Measurements from ENCODE around the gene TRIOBP. TPM values are rescaled to one million over a fixed set of nuclear protein-coding genes. Genes with fewer than 3 reads are reported as not detected.
"Not testable (repeated sequence)": the region's sequence is repeated elsewhere in the genome, so short reads cannot be mapped to it uniquely, and the experiment has no call there.

TRIOBP gene
- total and polyA plus RNA-seq, 2 donors (not counting 3 experiments of a cell fraction or from before 2014, with no cell fraction given) = 60.6 to 104 TPM

DNA sequence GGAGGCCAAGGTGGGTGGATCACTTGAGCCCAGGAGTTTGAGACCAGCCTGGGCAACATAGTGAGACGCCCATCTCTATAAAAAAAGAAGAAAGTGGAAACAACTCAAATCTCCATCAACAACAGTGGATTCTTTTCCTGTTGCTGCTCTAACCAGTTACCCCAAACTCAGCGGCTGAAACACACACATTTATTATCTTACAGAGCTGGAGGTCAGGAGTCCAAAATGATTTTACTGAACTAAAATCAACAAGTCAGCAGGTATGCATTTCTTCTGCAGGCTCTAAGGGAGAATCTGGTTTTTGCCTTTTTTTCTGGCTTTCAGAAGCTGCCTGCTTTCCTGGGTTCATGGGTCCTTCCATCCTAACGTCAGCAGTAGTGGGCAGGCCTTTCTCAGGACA lies 99.2 kb downstream of the TRIOBP start:
- Histone ChIP-seq H3K9me3 (replicated peaks; ENCODE audit: control insufficient read depth, insufficient read depth, low read length) (no peaks in the 10 kb centered on the region), H3K36me3 (ENCODE audit: control insufficient read depth in 2 of 2, extremely low read depth in 1 of 2, insufficient read depth in 2 of 2, low read length in 2 of 2) (no peaks in the 10 kb centered on the region), H3K4me1 (ENCODE audit: control insufficient read depth, extremely low read depth, insufficient read depth, low read length) (no peaks in the 10 kb centered on the region), H3K4me2 (ENCODE audit: insufficient read depth, low read length) (no peak overlapping the region), H3K79me2 (ENCODE audit: control insufficient read depth, insufficient read depth, low read length) (no peaks in the 10 kb centered on the region), H3K27me3 (ENCODE audit: control insufficient read depth in 2 of 2, insufficient read depth in 2 of 2, low read length in 2 of 2) (no peaks in the 10 kb centered on the region), H3K9ac (replicated peaks; ENCODE audit: extremely low read depth, insufficient read depth, low read length) (no peak overlapping the region), H3K4me3 (replicated peaks in 1 of 3; ENCODE audit: insufficient read depth in 1 of 3, low read depth in 1 of 3, low read length in 3 of 3) (no peak overlapping the region), H2AFZ (ENCODE audit: low read depth, low read length) (no peak overlapping the region), H3K9me1 (replicated peaks; ENCODE audit: control insufficient read depth, extremely low read depth, insufficient read depth, low read length) (no peaks in the 10 kb centered on the region), H4K20me1 (replicated peaks; ENCODE audit: control insufficient read depth, extremely low read depth, insufficient read depth, low read length) (no peaks in the 10 kb centered on the region), H3K27ac (ENCODE audit: insufficient read depth, low read depth, low read length) (no peak overlapping the region)
- dilution Hi-C loops (cut with MboI; ENCODE audit: extremely low pct_ligation_motif_present, low sequenced_read_pairs) = no loop called here
- intact Hi-C loops (cut with micrococcal nuclease) = no loop called here
- no peak for DNase-seq (ENCODE audit: low read depth, low spot score)
- TF ChIP-seq MYC (IDR thresholded peaks at IDR 0.05; ENCODE audit: low read depth, low read length) (no peak), GATA2 (IDR thresholded peaks at IDR 0.05; ENCODE audit: insufficient read depth, insufficient read length, low read depth, low read length) (no peak), FOS (IDR thresholded peaks at IDR 0.05; ENCODE audit: borderline replicate concordance, insufficient read depth, low read length) (no peak), JUN (IDR thresholded peaks at IDR 0.05; ENCODE audit: borderline replicate concordance, insufficient read depth, insufficient read length, low read depth) (no peak), EZH2 (IDR thresholded peaks at IDR 0.05; ENCODE audit: borderline replicate concordance, low read depth, low read length, severe bottlenecking) (no peak), POLR2A (IDR thresholded peaks at IDR 0.05; ENCODE audit: low read depth, low read length) (no peak), POLR2AphosphoS5 (IDR thresholded peaks at IDR 0.05; ENCODE audit: insufficient read depth, low read depth, low read length) (no peak)
- TF ChIP-seq, protein P1, sequence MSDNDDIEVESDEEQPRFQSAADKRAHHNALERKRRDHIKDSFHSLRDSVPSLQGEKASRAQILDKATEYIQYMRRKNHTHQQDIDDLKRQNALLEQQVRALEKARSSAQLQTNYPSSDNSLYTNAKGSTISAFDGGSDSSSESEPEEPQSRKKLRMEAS (IDR thresholded peaks at IDR 0.05; ENCODE audit: insufficient read depth, insufficient read length) = no peak
- TF ChIP-seq, protein P2, sequence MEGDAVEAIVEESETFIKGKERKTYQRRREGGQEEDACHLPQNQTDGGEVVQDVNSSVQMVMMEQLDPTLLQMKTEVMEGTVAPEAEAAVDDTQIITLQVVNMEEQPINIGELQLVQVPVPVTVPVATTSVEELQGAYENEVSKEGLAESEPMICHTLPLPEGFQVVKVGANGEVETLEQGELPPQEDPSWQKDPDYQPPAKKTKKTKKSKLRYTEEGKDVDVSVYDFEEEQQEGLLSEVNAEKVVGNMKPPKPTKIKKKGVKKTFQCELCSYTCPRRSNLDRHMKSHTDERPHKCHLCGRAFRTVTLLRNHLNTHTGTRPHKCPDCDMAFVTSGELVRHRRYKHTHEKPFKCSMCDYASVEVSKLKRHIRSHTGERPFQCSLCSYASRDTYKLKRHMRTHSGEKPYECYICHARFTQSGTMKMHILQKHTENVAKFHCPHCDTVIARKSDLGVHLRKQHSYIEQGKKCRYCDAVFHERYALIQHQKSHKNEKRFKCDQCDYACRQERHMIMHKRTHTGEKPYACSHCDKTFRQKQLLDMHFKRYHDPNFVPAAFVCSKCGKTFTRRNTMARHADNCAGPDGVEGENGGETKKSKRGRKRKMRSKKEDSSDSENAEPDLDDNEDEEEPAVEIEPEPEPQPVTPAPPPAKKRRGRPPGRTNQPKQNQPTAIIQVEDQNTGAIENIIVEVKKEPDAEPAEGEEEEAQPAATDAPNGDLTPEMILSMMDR (IDR thresholded peaks at IDR 0.05; ENCODE audit: extremely low read depth in 1 of 2, insufficient read depth in 1 of 2, low read depth in 1 of 2, low read length in 2 of 2) = no peak
- FAIRE-seq = no peak
- CTCF ChIA-PET = interaction anchor here (1.1 to 2.5 kb wide), 3 partner anchors 13 to 153 kb away, joined by 3 to 8 read pairs (median 8); no protein-coding TSS in a partner anchor
- BruUV-seq (replicated peaks) = no TSS peak
- POLR2A ChIA-PET = interaction anchor here (0.7 kb wide), 1 partner anchor 13 kb away, joined by 4 read pairs; no protein-coding TSS in a partner anchor

DNA sequence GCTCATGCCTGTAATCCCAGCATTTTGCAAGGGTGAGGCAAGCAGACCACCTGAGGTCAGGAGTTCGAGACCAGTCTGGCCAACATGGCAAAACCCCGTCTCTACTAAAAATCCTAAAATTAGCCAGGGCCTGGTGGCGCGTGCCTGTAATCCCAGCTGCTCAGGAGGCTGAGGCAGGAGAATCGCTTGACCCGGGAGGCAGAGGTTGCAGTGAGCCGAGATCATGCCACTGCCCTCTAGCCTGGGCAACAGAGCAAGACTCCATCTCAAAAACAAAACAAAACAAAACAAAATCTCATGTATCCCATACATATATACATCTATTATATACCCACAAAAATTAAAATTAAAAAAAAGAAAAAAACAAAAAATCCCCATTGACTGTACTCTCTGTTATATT lies 100.4 kb downstream of the TRIOBP start:
- H4K20me1 ChIP-seq (replicated peaks; ENCODE audit: control insufficient read depth, extremely low read depth, insufficient read depth, low read length); intact Hi-C loops (cut with micrococcal nuclease); H3K27ac ChIP-seq (ENCODE audit: insufficient read depth, low read depth, low read length); H2AFZ ChIP-seq (ENCODE audit: low read depth, low read length); dilution Hi-C loops (cut with MboI; ENCODE audit: extremely low pct_ligation_motif_present, low sequenced_read_pairs); BruUV-seq (replicated peaks); DNase-seq (ENCODE audit: low read depth, low spot score); CTCF ChIA-PET; H3K36me3 ChIP-seq (ENCODE audit: control insufficient read depth in 2 of 2, extremely low read depth in 1 of 2, insufficient read depth in 2 of 2, low read length in 2 of 2); POLR2A ChIA-PET; H3K27me3 ChIP-seq (ENCODE audit: control insufficient read depth in 2 of 2, insufficient read depth in 2 of 2, low read length in 2 of 2); H3K4me1 ChIP-seq (ENCODE audit: control insufficient read depth, extremely low read depth, insufficient read depth, low read length); H3K9me3 ChIP-seq (replicated peaks; ENCODE audit: control insufficient read depth, insufficient read depth, low read length); H3K4me3 ChIP-seq (replicated peaks in 1 of 3; ENCODE audit: insufficient read depth in 1 of 3, low read depth in 1 of 3, low read length in 3 of 3); H3K9me1 ChIP-seq (replicated peaks; ENCODE audit: control insufficient read depth, extremely low read depth, insufficient read depth, low read length); FAIRE-seq; H3K4me2 ChIP-seq (ENCODE audit: insufficient read depth, low read length); H3K79me2 ChIP-seq (ENCODE audit: control insufficient read depth, insufficient read depth, low read length); H3K9ac ChIP-seq (replicated peaks; ENCODE audit: extremely low read depth, insufficient read depth, low read length): not testable (repeated sequence)

All from endothelial cell of umbilical vein (primary cell).